A549 (cell line): Measurements from ENCODE around the gene CLCC1.

Experiments used
- CHD2 ChIP-seq: fragments of 150-350 bp; IDR thresholded peaks from 2 replicates; pipeline ENCODE4 v1.6.1; 2014; ENCODE audit warnings: low read length; ENCODE audit not compliant: partially characterized antibody
- ESRRA ChIP-seq: fragments of 150-350 bp; IDR thresholded peaks from 2 replicates; pipeline ENCODE4 v1.6.1; 2014; ENCODE audit warnings: mild to moderate bottlenecking, low read length, borderline replicate concordance
- PHF8 ChIP-seq: fragments of 200-600 bp; sonication (generic); IDR thresholded peaks from 2 replicates; pipeline ENCODE4 v1.6.1; 2016; ENCODE audit warnings: low read depth, mild to moderate bottlenecking, antibody characterized with exemption, moderate library complexity, borderline replicate concordance
- SMC3 ChIP-seq: fragments of >200 bp; sonication (Bioruptor Twin); formaldehyde crosslinking; IDR thresholded peaks from 3 replicates; pipeline ENCODE4 v1.6.1; 2018; ENCODE audit warnings: inconsistent platforms
- TF ChIP-seq, protein P1 (sequence below): fragments of >200 bp; sonication (Bioruptor Twin); formaldehyde crosslinking; IDR thresholded peaks from 2 replicates; pipeline ENCODE4 v1.6.1; 2016
- TF ChIP-seq, protein P2 (sequence below): fragments of >200 bp; sonication (Bioruptor Twin); formaldehyde crosslinking; IDR thresholded peaks from 3 replicates; pipeline ENCODE4 v1.5.1; 2016
- TF ChIP-seq, protein P3 (sequence below): fragments of >200 bp; sonication (Bioruptor Twin); formaldehyde crosslinking; IDR thresholded peaks from 3 replicates; pipeline ENCODE4 v1.6.1; 2016

DNA sequence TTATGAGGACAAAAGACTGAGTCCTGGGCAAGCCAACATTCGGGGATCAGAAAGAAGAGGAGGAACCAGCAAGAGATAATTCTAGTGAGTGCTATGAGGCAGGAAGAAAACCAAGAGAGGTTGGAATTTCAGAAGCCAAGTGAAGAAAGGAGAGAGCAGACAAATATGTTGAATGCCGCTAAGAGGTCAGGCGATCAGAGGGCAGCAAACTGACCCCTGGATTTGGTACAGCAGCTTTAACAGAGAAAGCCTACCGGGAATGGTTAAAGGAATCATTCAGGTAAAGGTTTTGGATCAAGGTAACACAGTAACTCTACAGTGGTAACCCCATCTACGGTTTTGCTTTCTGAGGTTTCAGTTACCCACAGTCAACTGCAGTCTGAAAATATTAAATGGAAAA, 5.4 kb downstream of the CLCC1 start:
- TF ChIP-seq PHF8, result no peak
- TF ChIP-seq, protein P1, sequence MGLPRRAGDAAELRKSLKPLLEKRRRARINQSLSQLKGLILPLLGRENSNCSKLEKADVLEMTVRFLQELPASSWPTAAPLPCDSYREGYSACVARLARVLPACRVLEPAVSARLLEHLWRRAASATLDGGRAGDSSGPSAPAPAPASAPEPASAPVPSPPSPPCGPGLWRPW, result no peak
- TF ChIP-seq, protein P2, sequence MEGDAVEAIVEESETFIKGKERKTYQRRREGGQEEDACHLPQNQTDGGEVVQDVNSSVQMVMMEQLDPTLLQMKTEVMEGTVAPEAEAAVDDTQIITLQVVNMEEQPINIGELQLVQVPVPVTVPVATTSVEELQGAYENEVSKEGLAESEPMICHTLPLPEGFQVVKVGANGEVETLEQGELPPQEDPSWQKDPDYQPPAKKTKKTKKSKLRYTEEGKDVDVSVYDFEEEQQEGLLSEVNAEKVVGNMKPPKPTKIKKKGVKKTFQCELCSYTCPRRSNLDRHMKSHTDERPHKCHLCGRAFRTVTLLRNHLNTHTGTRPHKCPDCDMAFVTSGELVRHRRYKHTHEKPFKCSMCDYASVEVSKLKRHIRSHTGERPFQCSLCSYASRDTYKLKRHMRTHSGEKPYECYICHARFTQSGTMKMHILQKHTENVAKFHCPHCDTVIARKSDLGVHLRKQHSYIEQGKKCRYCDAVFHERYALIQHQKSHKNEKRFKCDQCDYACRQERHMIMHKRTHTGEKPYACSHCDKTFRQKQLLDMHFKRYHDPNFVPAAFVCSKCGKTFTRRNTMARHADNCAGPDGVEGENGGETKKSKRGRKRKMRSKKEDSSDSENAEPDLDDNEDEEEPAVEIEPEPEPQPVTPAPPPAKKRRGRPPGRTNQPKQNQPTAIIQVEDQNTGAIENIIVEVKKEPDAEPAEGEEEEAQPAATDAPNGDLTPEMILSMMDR, result no peak
- TF ChIP-seq, protein P3, sequence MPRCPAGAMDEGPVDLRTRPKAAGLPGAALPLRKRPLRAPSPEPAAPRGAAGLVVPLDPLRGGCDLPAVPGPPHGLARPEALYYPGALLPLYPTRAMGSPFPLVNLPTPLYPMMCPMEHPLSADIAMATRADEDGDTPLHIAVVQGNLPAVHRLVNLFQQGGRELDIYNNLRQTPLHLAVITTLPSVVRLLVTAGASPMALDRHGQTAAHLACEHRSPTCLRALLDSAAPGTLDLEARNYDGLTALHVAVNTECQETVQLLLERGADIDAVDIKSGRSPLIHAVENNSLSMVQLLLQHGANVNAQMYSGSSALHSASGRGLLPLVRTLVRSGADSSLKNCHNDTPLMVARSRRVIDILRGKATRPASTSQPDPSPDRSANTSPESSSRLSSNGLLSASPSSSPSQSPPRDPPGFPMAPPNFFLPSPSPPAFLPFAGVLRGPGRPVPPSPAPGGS, result no peak
- no peak for TF ChIP-seq ESRRA
- no peak for TF ChIP-seq SMC3
- TF ChIP-seq CHD2, result no peak
